Nephron progenitor cell (in vitro differentiated cells): Measurements from ENCODE around the gene GRB2.
"Not testable (repeated sequence)": the region's sequence is repeated elsewhere in the genome, so short reads cannot be mapped to it uniquely, and the experiment has no call there.

Experiments used
- DNase-seq: peaks from one replicate; pipeline ENCODE4 v3.0.0; 2021
- H3K27ac Mint-ChIP-seq: 2 replicates; pipeline ENCODE4 v1.8.0; 2021; ENCODE audit warnings: mild to moderate bottlenecking, moderate library complexity, mixed read lengths
- H3K27me3 Mint-ChIP-seq: 2 replicates; pipeline ENCODE4 v1.8.0; 2021; ENCODE audit warnings: mild to moderate bottlenecking, low read depth, mixed read lengths; ENCODE audit not compliant: poor library complexity
- H3K36me3 Mint-ChIP-seq: 2 replicates; pipeline ENCODE4 v1.8.0; 2021; ENCODE audit warnings: low read depth, mixed read lengths
- H3K4me1 Mint-ChIP-seq: 2 replicates; pipeline ENCODE4 v1.8.0; 2021; ENCODE audit warnings: mixed read lengths
- H3K4me3 Mint-ChIP-seq: 2 replicates; pipeline ENCODE4 v1.8.0; 2021; ENCODE audit warnings: mild to moderate bottlenecking, moderate library complexity, mixed read lengths
- H3K9me3 Mint-ChIP-seq: 2 replicates; pipeline ENCODE4 v1.8.0; 2021; ENCODE audit warnings: mild to moderate bottlenecking, moderate library complexity, mixed read lengths
- TF ChIP-seq, protein P1 (sequence below): fragments of 200-600 bp; sonication (generic); IDR thresholded peaks from 2 replicates; pipeline ENCODE4 v1.5.0; 2021; ENCODE audit warnings: antibody characterized with exemption

The GRB2 gene

DNA sequence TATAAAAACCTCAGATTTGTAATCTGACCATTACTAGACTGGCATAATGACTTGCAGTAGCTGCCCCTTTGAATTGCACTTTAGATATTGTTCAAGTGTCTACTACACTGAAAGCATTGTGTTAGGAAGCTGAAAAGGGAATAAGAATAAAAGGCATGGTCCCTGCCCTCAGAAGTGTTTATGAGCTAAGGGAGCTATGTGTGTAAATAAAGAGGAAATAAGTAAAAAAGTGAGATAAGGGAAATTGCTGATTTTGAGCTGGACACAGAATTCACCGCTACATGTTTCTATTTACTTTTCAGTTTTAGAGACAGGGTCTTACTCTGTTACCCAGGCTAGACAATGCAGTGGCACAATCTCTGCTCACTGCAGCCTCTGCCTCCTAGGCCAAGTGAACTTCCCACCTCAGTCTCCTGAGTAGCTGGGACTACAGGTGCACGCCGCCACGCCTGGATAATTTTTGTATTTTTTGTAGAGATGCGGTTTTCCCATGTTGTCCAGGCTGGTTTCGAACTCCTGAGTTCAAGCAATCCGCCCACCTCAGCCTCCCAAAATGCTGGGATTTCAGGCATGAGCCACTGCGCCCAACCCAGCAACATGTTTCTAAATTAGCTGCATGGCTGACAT, 57.0 kb downstream of the GRB2 start:
- H3K9me3 Mint-ChIP-seq = no peaks in the 10 kb centered on the region
- no peaks in the 10 kb centered on the region for H3K36me3 Mint-ChIP-seq
- DNase-seq = no peak
- H3K27ac Mint-ChIP-seq = no peak overlapping the region
- no peaks in the 10 kb centered on the region for H3K27me3 Mint-ChIP-seq
- no peak overlapping the region for H3K4me3 Mint-ChIP-seq
- TF ChIP-seq, protein P1, sequence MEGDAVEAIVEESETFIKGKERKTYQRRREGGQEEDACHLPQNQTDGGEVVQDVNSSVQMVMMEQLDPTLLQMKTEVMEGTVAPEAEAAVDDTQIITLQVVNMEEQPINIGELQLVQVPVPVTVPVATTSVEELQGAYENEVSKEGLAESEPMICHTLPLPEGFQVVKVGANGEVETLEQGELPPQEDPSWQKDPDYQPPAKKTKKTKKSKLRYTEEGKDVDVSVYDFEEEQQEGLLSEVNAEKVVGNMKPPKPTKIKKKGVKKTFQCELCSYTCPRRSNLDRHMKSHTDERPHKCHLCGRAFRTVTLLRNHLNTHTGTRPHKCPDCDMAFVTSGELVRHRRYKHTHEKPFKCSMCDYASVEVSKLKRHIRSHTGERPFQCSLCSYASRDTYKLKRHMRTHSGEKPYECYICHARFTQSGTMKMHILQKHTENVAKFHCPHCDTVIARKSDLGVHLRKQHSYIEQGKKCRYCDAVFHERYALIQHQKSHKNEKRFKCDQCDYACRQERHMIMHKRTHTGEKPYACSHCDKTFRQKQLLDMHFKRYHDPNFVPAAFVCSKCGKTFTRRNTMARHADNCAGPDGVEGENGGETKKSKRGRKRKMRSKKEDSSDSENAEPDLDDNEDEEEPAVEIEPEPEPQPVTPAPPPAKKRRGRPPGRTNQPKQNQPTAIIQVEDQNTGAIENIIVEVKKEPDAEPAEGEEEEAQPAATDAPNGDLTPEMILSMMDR = no peak
- peaks cover 90% of the 10 kb centered on the region for H3K4me1 Mint-ChIP-seq

DNA sequence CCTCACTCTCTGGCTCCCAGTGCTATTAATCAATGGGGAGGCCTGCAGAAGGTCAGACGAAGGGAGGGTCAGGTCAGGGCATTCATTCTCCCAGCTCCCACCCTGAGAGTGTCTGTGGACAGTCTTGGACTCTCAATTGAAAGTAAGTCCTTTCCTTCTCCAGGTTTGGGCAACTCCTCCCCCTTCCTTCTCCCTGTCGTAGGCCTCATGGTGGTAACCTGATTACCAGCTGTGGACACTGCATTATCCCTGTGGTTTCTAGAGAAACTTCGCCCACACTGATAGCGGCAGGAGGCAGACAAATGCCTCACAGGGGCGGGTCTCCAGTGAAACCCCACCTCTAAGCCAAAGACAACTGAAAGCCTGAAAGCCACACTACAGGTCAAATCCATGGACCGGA, 58.6 kb downstream of the GRB2 start:
- H3K36me3 Mint-ChIP-seq = no peaks in the 10 kb centered on the region
- H3K9me3 Mint-ChIP-seq = no peaks in the 10 kb centered on the region
- no peaks in the 10 kb centered on the region for H3K27me3 Mint-ChIP-seq
- H3K4me3 Mint-ChIP-seq = peak overlapping the region; percentile 44
- peak; percentile 55 for DNase-seq
- H3K4me1 Mint-ChIP-seq = peaks cover 95% of the 10 kb centered on the region
- peak overlapping the region; percentile 93 for H3K27ac Mint-ChIP-seq
- TF ChIP-seq, protein P1 = no peak

DNA sequence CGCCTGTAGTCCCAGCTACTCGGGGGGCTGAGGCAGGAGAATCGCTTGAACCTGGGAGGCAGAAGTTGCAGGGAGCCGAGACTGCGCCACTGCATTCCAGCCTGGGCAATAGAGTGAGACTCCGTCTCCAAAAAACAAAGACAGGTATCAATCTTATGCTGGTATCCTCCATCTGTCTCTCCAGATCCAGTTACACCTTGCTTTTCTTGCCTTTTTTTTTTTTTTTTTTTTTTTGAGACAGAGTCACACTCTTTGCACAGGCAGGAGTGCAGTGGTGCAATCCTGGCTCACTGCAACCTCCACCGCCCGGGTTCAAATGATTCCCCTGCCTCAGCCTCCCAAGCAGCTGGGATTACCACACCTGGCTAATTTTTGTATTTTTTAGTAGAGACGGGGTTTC, 59.1 kb downstream of the GRB2 start:
- peak overlapping the region; percentile 93 for H3K27ac Mint-ChIP-seq
- not testable (repeated sequence) for H3K36me3 Mint-ChIP-seq, H3K9me3 Mint-ChIP-seq, H3K27me3 Mint-ChIP-seq, DNase-seq
- H3K4me3 Mint-ChIP-seq = peak overlapping the region; percentile 61
- peaks cover 94% of the 10 kb centered on the region for H3K4me1 Mint-ChIP-seq

DNA sequence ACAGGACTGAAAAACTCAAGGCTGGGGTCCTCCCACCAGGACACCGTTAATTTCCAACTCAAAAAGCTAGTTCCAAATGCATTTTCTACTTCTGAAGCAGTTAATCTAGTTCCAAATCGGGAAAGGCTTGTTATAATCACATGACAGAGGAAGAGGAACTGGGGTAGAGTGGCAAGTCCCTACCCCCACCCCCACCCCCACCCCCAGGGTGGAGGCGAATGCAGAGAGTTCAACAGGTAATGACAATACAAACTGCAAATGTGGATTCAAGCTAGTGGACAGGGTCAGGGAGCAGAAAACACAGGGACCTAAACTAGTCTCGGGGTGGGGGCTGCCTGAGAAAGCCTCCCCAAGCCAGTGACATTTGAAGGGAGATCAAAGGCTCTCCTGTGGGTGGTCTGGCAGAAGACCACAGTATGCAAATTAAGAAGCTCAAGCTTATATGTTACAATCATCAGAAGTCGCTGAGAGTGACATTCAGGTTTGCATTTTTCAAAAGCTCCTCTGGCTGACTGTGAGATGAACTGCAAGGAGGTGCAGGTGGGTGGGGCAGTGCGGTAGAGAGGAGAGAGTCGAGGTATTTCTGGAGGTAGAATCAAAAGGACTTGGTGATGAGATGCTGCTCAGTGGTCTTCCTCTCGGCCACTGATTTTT, 59.8 kb downstream of the GRB2 start:
- TF ChIP-seq, protein P1 = no peak
- H3K27me3 Mint-ChIP-seq = no peaks in the 10 kb centered on the region
- no peaks in the 10 kb centered on the region for H3K36me3 Mint-ChIP-seq
- peak overlapping the region; percentile 14 for H3K27ac Mint-ChIP-seq
- no peaks in the 10 kb centered on the region for H3K9me3 Mint-ChIP-seq
- H3K4me3 Mint-ChIP-seq = peak overlapping the region; percentile 61
- peaks cover 87% of the 10 kb centered on the region for H3K4me1 Mint-ChIP-seq
- DNase-seq = no peak

DNA sequence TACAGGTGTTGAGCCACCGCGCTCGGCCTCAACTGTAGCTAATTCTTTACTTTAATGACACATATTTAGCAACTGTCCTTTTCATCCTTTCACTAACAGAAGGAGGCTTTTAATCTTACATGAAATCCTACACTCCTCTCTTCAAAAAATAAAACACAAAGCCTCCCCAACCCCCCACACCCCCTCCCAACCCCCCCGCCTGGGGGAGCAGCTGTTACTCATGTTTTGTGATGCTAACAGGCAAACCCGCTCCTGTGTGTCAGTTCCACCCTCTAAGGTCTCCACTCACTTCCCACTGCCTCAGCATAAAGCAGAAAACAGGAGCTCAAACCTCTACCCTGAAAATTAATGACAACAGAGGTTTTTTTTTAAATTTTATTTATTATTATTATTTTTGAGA, 60.8 kb downstream of the GRB2 start:
- no peak for DNase-seq

DNA sequence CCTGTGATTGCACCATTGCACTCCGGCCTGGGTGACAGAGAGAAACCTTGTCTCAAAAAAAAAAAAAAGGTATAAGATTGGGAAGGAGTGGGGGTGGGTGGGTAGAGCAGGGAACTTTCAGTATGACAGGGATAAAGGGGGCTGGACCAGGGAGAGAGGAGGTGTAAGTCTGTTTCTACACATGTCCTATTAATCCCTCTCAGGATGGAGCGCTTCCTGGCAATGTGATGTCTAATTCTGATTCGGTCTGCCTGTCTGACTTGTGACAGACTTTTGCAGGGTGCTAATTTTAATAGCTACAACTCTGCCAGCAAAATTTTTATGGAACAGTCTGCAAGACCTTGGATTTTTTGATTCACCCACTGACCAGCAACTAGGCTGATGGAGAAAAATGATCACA, 62.5 kb downstream of the GRB2 start:
- Mint-ChIP-seq H3K4me1 (peaks cover 67% of the 10 kb centered on the region), H3K27ac (no peak overlapping the region), H3K27me3 (no peaks in the 10 kb centered on the region), H3K4me3 (no peak overlapping the region), H3K36me3 (peaks cover 8% of the 10 kb centered on the region), H3K9me3 (no peaks in the 10 kb centered on the region)
- TF ChIP-seq, protein P1 = no peak
- DNase-seq = no peak

More for the DNA sequence above, 60.8 kb downstream of the GRB2 start:
- Mint-ChIP-seq H3K27ac (no peak overlapping the region), H3K4me1 (peaks cover 77% of the 10 kb centered on the region), H3K36me3 (peaks cover 5% of the 10 kb centered on the region), H3K9me3 (no peaks in the 10 kb centered on the region), H3K27me3 (no peaks in the 10 kb centered on the region), H3K4me3 (no peak overlapping the region)
- TF ChIP-seq, protein P1 = no peak
